Activated CD4-positive, alpha-beta T cell treated with anti-CD3 and anti-CD28 coated beads, Interleukin-2, amount 50 U/mL, for 24 hours (primary cell): ENCODE results near the gene OR11L1.

Experiments
- DNase-seq, 2 donors: peaks; one replicate each; pipeline ENCODE4 v3.0.0-alpha.2; 2020; ENCODE audit warnings: low read depth in 1 of 2, low spot score in 1 of 2

Gene OR11L1

GRCh38 chr1:247822060-247822459 is 19.6 kb downstream of the OR11L1 start:
- DNase-seq: no peak

GRCh38 chr1:247812637-247813036 is 29.1 kb downstream of the OR11L1 start:
- DNase-seq: no peak

GRCh38 chr1:247797518-247797917 is 44.2 kb downstream of the OR11L1 start:
- no peak for DNase-seq
